Measurements from ENCODE around the gene CCNQ. TPM values are rescaled to one million over a fixed set of nuclear protein-coding genes. Genes with fewer than 3 reads are reported as not detected.
A peak's percentile ranks its signal among the peaks of the same experiment; 100 is the strongest.

CCNQ gene
- 42.5 TPM for total RNA-seq
- long read RNA-seq, transcript CCNQ-208 (5 exons, 1,220 nt): minor isoform, 11 of 99 reads
- long read RNA-seq, transcript CCNQ-207 (5 exons, 1,160 nt): minor isoform, 5 of 99 reads
- long read RNA-seq, transcript CCNQ-202 (5 exons, 1,164 nt): minor isoform, 15 of 99 reads
- long read RNA-seq, transcript CCNQ-204 (5 exons, 1,306 nt): major isoform, 54 of 99 reads
- long read RNA-seq, partial matches to known transcripts: 0 of 99 reads
- long read RNA-seq, other reads (novel, unspliced or antisense): 14 of 99 reads

DNA sequence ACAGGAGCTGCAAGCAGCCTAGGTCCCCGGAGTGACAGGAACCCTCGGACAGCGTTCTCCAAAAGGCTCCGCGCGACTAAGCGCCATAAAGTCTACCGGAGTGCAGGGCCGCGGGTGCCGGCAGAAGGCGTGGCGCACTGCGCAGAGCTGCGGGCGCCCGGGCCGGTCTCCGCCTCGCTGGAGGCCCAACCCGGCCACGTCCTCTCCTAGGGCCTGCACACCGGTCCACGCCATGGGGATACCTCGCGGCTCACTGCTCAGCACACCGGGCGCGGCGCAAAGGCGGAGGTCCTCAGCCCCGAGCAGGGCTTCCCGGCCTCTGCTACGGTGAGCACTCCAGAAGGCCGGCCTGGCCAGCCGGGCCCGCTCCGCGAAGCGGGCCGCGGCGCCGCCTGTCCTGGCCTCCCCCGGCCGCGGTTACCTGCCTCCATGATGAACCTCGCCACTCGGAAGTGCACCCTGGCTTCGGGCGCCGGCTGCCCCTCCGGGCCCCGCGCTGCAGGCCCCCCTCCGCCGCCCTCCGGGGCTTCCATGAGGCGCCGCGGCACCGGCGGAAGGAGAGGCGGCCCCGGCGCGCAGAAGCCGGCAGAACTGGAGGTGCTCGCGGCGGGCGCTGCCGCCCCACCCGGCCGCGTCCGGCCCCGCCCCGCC is at the start of gene CCNQ:
Gene CCNQ (minus strand): TSS at position 599 of the 651 bp plus-strand sequence. CDS start 66 bp downstream, at position 533.
- ATAC-seq (peak; percentile 55), DNase-seq (peak; percentile 44)
- intact Hi-C loops (cut with micrococcal nuclease): no loop called here

DNA sequence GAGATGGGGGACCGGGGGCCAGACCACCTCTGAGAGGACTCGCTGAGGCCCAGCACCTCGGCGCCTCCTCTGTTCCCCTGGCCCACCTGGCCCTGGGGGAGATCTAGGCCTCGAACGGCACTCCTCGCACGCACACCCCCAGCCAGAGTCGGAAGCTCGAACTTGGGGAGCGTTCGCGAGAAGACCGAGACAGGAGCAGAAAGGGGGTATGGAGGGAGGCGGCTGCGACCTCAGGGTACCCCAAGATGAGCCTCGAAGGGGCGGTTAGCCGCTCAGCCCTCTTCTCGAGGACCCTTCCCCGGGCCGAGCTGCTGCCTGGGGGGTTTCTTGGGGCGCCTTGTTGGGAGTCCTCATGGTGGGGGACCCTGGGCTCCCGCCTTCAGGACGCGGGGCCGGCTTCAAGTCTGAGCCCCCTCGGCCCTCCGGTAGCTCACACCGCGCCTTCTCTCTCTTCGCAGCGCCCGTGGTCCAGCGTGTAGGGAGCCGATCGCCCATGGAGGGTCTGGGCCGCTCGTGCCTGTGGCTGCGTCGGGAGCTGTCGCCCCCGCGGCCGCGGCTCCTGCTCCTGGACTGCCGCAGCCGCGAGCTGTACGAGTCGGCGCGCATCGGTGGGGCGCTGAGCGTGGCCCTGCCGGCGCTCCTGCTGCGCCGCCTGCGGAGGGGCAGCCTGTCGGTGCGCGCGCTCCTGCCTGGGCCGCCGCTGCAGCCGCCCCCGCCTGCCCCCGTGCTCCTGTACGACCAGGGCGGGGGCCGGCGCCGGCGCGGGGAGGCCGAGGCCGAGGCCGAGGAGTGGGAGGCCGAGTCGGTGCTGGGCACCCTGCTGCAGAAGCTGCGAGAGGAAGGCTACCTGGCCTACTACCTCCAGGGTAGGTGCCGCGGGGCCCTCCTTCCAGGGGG is 48.8 kb upstream of the CCNQ start:
- ATAC-seq: no peak
- intact Hi-C loops (cut with micrococcal nuclease): no loop called here
- no peak for DNase-seq

DNA sequence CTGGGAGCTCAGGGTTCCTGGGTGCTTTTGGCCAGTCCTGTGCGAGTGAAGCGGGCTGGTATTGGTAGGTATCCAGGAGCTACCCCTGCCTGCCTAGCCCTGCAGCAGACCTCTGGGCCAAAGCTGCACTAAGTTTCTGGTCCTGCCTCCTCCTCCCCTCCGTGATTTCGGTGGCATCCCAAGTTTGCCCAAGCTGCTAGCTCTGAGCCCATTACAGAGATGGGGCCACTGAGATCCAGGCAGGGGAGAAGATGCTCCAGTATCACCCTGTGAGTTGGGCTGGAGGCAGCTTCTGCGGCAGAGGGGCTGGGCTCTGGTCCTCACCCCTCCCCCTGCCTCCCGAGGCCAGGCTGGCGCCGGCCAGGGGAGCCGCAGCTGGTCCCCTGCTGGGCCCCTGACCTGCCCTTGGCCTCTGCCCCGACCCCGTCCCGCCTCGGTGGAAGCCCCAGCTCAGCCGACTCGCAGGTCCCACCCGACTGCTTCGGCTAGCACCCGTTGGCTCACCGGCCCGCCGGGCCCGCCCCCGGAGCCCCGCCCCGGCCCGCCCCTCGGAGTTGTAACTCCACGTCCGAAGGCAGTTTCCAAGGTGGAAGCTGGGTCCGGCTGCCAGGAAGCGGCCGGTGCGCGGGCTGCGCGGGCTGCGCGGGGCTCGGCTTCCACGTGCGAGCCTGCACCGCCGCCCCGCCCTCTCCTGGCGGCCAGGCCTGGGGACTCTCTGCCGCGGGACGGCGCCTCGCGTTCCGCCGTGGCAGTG is 47.9 kb upstream of the CCNQ start, which contains the start of gene DUSP9:
Gene DUSP9 (plus strand): TSS at position 584 of the 754 bp plus-strand sequence. CDS start 751 bp downstream, outside the sequence.
- no peak for DNase-seq
- intact Hi-C loops (cut with micrococcal nuclease): no loop called here

DNA sequence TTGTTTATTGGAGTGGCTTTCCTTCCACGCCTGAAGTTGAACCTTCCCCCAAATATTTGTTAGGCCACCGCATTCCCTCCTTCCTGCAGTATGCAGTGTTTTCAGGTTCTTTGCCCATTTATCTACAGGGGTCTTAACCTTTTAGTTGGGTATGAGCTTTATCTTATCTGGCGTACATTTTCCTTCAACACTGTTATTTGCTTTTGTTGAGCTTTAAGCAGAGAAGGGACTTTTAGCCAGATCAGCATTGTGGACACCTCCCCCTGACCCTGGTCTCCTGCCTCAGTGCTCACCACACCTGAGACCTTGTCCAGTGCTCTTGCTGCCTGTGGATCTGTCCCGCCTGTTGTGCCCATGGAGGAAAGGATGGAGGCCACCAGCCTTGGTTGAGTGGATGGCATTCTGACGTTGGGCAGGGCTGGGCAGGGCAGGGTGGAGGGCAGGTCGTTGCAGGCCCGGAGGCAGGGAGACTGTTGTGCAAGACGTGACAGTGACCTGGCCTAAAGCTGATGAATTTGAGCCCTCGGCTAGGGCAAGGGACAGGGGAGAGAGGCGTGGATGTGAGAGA is 47.1 kb upstream of the CCNQ start:
- no peak for ATAC-seq
- intact Hi-C loops (cut with micrococcal nuclease): no loop called here
- no peak for DNase-seq

More for the DNA sequence above, 47.9 kb upstream of the CCNQ start, which contains the start of gene DUSP9:
- ATAC-seq: peak; percentile 54

DNA sequence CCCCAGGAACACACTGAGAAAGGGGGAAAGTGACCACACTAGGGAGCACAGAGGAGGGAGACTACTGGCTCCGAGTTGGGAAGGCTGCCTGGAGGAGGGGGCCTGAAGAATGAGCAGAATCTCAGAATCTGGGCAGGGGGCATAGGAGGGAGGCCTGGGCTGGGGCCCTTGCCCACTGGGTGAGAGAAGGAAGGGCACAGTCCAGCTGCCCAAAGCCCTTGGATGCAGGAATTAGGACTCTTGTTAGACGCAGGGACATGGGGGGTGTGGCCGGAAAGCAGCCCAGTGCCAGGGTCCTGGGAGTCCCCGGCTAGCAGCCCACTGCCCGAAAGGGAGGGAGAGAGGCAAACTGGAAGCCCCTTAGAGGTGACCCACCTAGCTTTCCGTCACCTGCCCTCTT is 46.2 kb upstream of the CCNQ start:
- intact Hi-C loops (cut with micrococcal nuclease): no loop called here
- no peak for ATAC-seq
- DNase-seq: no peak

DNA sequence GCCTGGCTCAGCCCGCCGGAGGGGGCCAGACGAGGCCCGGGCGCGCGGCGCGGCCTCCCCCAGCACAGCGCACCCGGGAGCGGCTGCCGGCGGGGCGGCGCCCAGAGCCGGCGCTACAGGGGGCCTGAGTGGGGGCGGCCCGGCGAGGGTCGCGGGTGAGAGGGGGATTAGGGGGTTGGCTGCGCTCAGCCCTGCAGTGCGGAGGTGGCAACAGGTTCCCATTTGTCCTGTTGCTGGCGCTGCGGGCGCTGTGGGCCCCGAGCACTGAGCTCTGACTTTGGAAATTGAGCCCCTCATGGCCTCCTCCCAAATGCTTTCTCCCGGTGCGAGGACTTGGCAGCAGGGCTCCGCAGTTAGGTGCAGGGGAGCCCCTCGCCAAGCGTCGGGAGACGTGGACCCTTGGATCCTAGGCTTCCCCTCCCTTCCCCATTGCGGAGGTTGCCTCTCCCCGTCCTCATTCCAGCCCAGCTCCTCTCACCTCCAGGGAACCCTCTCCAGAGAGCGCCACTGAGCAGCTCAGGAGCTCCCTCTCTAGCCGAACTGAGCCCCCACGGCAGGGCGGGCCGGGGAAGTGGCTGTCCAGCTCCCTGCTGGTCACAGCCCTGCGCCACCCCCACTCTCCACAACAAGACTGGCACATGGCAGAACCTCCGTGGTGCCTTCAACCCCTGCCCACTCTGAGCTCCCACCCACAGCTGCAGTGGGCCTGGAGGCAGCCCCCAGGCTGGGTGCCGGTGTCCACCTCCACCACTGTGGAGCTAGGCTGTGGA is 45.6 kb upstream of the CCNQ start:
- ATAC-seq: no peak
- intact Hi-C loops (cut with micrococcal nuclease): no loop called here
- no peak for DNase-seq

DNA sequence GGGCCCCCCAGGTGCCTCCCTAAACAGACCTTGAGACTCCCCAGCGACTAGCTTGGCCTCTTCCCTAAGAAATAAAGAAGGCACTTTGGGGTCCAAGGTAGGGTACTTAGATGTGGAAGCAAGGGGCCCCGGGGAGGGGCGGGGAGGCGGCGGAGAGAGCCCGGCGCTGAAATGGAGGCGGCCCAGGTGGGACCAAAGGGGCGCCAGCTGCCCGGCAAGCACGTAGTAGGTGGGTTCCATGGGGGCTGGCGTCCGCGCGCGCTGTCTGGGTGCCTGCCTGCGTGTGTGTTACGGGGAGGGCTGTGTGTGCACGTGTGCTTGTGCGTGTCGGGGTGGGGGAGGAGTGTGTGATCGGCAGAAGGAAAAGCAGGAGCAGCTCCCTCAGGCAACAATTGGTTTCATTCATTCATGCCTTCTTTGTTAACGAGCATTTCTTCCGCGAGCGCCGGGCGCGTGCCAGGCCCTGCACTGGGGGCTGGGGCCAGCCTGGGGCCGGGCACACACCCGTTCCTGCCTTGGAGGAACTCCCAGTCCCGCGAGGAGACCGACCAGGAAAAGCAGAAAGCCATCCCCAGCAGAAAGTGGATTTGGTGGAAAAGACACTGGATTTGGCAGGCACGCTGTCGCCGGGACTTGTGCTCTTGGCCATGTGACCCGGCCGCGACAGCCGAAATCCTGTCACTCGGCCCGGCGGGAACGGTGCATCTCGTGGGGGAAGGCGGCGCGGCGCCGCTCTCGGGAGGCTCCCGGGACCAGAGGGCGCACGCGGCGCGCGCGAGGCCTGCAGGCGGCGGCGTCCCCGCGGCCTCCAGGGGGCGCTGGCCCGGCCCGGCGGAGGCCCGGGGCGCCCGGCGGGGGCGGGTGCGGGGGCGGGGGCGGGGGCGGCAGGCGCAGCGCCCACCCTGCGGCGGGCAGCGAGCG is 44.8 kb upstream of the CCNQ start:
- intact Hi-C loops (cut with micrococcal nuclease): no loop called here
- ATAC-seq (peak; percentile 53), DNase-seq (peak; percentile 43)

DNA sequence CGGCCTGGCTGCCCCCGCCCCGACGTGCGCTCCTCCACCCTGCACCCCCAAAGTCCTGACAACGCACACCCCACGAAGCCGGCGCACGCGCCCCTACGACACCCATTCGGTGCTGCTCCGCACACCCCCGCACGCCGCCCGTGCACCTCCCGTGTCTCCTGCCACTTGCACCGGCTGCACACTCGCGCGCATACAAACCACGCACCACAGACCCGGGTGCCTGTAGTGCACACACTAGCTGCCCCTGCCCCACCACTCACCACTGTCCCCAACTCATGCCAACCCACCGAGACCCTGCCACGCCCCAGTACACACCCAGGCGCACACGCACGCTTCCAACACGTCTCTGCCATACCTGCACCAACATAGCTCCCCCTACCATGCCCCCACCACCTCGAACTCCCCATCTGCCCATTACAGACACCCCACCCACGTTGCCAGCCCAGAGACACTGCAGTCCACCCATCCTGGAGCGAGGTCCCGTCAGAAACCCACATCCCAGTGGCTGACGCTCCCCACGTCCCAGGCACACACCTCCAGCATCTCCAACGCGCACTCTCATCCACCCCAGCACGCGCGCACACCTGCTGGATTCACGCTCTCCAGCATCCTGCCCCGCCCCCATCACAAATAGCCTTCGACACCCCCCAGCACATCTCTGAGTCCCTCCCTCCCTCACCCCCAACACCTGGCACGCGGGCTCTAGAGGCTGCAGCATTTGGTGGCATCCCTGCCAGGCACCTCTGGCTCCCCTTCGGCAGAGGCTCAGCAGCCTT is 43.9 kb upstream of the CCNQ start:
- no peak for DNase-seq
- ATAC-seq: no peak
- intact Hi-C loops (cut with micrococcal nuclease): no loop called here

DNA sequence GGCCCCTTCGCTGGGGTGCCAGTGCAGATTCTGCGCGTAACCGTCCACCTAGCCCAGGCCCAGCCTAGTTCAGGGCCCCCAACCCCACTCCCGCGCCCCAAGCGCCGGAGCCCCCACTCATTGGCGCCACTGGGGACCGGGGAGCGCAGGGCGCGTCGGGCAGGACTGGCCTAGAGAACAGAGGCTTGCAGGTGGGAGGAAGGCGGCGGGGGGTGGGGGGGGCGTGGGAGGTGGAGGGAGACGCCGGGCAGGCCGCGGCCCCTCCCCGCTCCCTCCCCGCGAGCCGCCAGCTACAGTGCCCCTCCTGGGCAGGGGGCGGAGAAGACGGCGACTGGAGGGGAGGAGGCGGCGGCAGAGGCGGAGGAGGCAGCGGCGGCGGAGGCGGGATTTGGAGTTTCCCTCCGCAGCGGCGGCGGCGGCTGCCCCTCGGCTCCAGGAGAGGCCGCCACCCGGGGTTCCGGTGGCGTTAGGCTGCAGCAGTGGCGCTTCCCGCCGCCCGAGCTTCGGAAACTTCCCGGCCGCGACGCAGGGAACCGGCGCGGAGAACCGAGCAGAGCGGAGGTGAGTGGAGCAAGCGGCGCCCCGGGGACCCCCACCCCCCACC is 43.2 kb upstream of the CCNQ start:
- ATAC-seq: no peak
- DNase-seq: no peak
- intact Hi-C loops (cut with micrococcal nuclease): no loop called here

DNA sequence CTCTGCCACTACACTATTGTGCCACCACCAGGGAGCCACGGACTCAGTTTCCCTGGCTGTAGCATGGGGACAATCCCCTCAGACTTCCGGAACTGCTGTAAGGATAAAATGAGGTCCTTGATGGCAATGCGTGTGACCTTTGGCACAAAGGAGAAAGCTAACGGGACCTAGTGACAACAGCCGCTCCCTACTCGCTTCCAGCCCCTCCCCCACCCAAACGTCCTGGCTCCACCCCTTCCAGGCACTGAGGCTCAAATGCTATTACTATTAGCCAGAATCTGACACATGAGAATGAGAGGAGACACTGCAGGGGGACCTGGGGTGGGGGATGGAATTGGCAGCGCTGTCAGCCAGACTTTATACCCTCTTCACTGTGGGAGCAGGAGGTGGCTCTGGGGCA is 42.7 kb upstream of the CCNQ start:
- ATAC-seq: no peak
- DNase-seq: no peak
- intact Hi-C loops (cut with micrococcal nuclease): no loop called here

DNA sequence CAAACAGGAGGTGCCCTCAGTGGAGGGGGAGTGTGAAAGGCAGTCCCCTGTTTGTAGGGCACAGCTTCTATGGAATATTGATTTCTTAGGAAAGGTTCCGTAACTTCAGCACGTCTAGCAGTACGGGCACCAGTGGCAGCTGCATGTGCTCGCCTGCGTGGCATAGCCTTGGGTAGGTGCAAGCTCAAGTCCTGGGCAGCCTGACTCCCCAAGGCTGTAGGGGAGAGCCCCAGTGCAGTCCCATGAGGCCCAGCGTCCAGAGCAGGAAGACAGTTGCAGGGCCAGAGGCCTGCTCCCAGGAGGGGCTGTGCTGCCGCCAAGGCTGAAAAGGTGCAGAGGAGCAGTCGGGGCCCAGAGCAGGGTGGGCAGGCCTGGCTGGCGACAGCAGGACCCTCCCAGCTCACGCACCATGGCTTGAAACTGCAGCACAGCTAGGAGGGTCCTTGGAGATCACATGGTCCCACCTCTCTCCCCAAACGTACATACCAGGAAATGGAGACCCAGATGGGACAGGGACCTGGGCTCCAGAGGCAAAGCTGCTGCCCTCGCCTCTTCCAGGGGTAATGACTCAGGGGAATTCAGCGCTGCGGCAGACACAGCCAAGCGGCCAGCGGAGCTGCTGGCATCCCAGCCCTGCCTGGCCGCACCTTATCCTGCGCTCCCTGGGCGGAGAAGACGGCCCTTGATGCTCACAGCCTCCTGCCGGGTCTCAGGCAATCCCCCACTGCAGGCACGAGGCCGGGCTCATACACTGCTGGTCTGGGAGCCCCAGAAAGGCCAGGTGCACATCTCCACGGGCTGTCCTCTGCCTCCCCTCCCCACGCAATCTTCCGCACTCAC is 42.0 kb upstream of the CCNQ start:
- intact Hi-C loops (cut with micrococcal nuclease): no loop called here
- DNase-seq (no peak), ATAC-seq (no peak)

DNA sequence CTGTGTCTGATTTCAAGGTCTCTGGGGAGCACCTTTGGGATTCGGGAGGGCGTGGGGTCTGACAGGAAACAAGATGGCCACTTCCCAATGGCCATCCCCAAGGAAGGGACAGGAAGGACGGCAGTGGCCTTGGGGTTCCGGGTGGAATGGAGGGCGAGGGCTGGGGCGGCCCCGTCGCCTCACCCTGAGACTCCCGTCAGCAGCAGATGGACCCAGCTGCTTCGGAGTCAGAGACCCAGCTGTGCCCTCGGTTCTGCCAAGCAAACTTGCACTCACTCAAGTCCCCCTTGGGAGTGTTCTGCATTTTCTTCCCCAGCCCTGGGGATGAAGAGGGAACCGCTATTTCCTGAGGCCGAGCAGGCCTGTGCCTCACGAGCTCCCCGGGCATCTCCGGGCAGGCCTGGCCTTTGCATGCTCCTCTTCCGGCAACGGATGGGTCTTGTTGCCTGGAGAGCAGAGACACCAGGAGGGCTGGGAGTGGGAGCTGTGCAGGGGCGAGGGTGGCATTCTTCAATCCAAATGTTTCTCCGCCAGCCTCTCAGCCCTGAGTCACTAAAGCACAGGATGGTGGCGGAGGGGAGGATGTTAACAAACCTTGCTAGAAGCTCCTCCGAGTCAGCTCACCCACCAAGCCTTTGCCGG is 41.2 kb upstream of the CCNQ start:
- no peak for DNase-seq
- intact Hi-C loops (cut with micrococcal nuclease): no loop called here
- ATAC-seq: no peak

DNA sequence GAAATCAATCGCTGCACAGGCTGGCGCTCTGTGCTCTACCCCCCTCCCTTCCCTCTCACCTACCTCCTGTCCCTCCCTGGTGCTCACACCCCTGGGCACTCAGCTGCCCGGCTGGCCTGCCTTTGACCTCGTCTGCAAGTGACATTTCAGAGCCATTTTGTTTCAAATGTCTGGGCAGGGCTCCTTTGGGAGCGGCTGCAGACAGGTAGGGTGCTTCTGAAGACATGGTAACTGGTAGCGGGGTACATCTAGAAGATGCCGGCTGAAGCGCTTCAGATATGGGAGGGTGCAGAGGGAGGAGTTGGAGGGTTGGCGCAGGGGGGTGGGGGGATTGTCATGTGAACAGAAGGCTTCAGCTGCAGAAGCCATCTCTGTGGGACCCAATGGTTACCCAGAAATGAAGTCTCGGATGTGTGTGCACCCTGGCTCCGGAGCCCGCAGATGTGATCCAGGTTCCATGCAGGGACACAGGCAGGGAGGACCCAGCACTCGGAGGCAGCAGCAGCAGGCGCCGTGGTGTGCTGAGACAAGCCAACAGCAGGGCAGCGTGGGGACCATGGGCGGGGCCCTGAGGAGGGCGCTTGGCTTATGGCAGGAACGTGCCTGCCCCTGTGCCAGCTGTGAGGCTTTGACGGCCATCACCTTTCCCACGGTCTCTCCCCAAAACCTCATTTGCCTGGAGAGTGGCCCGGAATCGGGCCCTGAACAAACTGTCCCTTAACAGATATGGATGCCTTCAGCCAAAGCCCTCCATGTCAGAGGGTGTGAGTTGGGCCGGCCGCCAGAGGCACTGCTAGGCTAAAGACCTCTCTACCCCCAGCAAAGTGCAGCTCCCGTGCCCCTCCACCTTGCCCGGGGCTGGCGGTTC is 40.5 kb upstream of the CCNQ start:
- intact Hi-C loops (cut with micrococcal nuclease): no loop called here
- DNase-seq (no peak), ATAC-seq (no peak)

Data from left ventricle myocardium superior (tissue), 1 donor.